HG03520 (cell line): ENCODE measurements around the gene ZNF668.

Experiments used
- ATAC-seq: cut with Tn5 transposase; IDR thresholded peaks from one replicate; pipeline ENCODE4 v1.9.1; 2021; ENCODE audit warnings: mild to moderate bottlenecking, moderate library complexity; ENCODE audit not compliant: unreplicated experiment

The ZNF668 gene

GRCh38 chr16:31081428-31082351 is 7.7 kb upstream of the ZNF668 start:
- ATAC-seq: no peak

GRCh38 chr16:31080756-31081419 is 6.8 kb upstream of the ZNF668 start:
- ATAC-seq: no peak

- ATAC-seq: no peak
Observed at GRCh38 chr16:31080035-31080629, 6.1 kb upstream of the ZNF668 start.

- ATAC-seq: no peak
Observed at GRCh38 chr16:31079342-31079944, 5.4 kb upstream of the ZNF668 start.

- no peak for ATAC-seq
Observed at GRCh38 chr16:31078597-31079341, 4.7 kb upstream of the ZNF668 start.

GRCh38 chr16:31077592-31078396 is 3.8 kb upstream of the ZNF668 start:
- no peak for ATAC-seq

GRCh38 chr16:31077024-31077423 is 3.0 kb upstream of the ZNF668 start:
- no peak for ATAC-seq

DNA sequence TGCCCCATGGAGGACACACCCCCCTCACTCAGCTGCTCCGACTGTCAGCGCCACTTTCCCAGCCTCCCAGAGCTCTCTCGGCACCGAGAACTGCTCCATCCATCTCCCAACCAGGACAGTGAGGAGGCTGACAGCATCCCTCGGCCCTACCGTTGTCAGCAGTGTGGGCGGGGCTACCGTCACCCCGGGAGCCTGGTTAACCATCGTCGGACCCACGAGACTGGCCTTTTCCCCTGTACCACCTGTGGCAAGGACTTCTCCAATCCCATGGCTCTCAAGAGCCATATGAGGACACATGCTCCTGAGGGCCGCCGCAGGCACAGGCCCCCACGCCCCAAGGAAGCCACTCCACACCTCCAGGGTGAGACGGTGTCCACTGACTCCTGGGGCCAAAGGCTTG is 2.3 kb upstream of the ZNF668 start:
- no peak for ATAC-seq

GRCh38 chr16:31074814-31075183 is 759 bp upstream of the ZNF668 start:
- no peak for ATAC-seq

DNA sequence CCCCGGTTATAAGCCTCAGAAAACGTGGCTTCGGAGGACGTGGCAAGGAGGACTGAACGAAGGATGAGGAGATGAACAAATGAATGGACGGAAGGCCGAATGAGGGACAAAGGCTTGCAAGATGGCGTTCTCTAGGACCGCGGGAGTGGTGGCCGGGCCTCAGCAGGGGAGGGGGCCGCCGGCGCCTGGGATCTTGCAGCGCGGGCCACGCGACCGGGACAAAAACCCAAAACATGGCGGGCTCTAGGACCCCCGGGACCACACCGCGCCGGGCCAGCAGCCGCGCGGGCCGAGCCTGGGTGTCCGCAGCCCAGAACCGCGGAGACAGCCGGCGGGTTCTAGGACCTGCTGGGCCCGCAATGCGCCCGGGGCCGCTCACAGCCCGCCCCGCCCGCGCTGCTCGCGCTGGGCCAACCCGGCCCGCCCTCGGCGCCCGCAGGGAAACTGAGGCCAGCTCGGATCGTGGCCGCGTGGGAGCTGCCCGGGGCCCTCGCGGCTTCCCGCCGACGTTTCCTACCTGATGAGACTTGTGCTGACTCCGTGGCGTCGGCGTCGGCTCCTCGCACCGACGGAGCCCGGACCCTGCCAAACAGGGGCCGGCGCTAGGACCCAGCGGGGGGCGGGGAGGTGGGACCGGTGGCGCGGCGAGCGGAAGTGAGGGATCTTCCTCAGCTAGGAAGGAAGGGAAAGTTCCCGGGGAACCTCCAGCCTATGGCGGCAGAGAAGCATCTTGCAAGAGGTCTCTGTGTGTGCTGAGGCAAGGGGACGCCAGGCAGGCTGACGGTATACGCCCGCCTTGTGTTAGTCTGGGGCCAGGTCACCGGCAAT is 684 bp downstream of the ZNF668 start:
- peak; percentile 39 for ATAC-seq

GRCh38 chr16:31072540-31073141 is 1.4 kb downstream of the ZNF668 start:
- ATAC-seq: no peak

- no peak for ATAC-seq
Observed at GRCh38 chr16:31071861-31072260, 2.2 kb downstream of the ZNF668 start.

DNA sequence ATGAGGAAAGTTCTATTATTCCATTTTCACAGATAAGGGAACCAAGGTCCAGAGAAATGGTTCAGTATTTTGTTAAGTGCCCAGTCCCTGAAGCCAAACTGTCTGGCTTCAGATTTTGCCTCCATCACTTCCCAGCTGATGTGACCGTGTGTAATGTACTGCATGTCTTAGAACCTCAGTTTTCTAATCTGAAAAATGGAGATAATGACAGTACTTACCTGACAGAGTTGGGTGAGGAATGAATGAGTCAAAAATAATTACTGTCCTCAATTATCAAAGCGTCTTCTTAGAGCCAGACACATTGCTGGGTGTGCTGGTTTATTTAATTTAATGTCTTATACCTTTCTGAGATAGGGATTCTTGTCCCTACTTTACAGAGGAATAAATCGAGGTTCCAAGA is 6.7 kb downstream of the ZNF668 start:
- no peak for ATAC-seq

DNA sequence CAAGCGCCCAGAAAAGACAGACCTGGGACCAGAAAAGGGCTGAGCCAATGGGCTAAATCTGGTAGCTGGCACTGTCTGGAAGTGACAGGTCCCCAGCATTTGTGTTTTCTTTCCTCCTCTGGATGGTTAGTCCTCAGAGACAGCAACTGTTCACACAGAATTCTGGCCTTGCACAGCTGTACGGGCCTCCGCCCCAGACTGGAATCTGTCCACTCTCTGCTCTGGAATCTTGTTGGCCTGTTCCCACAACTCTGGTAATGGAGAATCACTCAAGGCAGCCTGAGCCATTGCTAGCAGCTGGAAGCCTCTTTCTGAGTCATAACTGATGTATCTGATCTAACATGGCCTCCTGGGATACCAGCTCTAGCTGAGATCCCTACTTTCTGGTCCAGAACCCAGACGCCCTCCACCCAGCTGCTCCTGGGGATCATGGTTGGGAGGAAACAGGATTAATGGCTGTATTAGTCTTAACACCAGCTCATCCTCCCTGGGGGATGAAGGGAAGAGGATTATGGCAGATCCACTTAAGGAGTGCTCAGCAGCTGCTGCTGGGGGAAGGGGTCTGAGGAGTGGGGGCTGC is 9.1 kb downstream of the ZNF668 start:
- ATAC-seq: no peak

GRCh38 chr16:31063843-31064611 is 10.0 kb downstream of the ZNF668 start:
- ATAC-seq: no peak

GRCh38 chr16:31063495-31063842 is 10.6 kb downstream of the ZNF668 start:
- no peak for ATAC-seq

- no peak for ATAC-seq
Observed at GRCh38 chr16:31061813-31062440, 12.1 kb downstream of the ZNF668 start.
